ENCODE data around the gene ANXA11.
"Not testable (repeated sequence)": the region's sequence is repeated elsewhere in the genome, so short reads cannot be mapped to it uniquely, and the experiment has no call there.

ANXA11 gene

GRCh38 chr10:80144696-80145131, 60.6 kb downstream of the ANXA11 start:
- peak; percentile 13 to 18 for ATAC-seq

GRCh38 chr10:80144067-80144695, 61.2 kb downstream of the ANXA11 start:
- ATAC-seq: peak; percentile 56 to 60

GRCh38 chr10:80141696-80142460, 63.5 kb downstream of the ANXA11 start:
- no peak for ATAC-seq

- ATAC-seq: no peak
These were observed 65.1 kb downstream of the ANXA11 start for GRCh38 chr10:80140251-80140650.

- no peak for ATAC-seq
These were observed 66.1 kb downstream of the ANXA11 start for GRCh38 chr10:80139265-80139664.

- no peak for ATAC-seq
These were observed 67.4 kb downstream of the ANXA11 start for GRCh38 chr10:80137920-80138319.

GRCh38 chr10:80137031-80137862, 68.1 kb downstream of the ANXA11 start:
- no peak for ATAC-seq

- no peak for ATAC-seq
These were observed 69.2 kb downstream of the ANXA11 start for GRCh38 chr10:80136134-80136571.

- ATAC-seq: not testable (repeated sequence)
These were observed 71.7 kb downstream of the ANXA11 start for GRCh38 chr10:80133687-80134086.

GRCh38 chr10:80133206-80133605, 72.1 kb downstream of the ANXA11 start:
- ATAC-seq: no peak

- no peak for ATAC-seq
These were observed 72.8 kb downstream of the ANXA11 start, which contains the start of gene PLAC9 for GRCh38 chr10:80132299-80133139. Gene PLAC9 (plus strand): TSS chr10:80132730. CDS start chr10:80132763, 33 bp downstream.

GRCh38 chr10:80131499-80131901, 73.8 kb downstream of the ANXA11 start:
- ATAC-seq: no peak

GRCh38 chr10:80126876-80127275, 78.5 kb downstream of the ANXA11 start:
- ATAC-seq: no peak

- ATAC-seq: no peak
These were observed 82.6 kb downstream of the ANXA11 start for GRCh38 chr10:80122746-80123145.

- no peak for ATAC-seq
These were observed 83.1 kb downstream of the ANXA11 start for GRCh38 chr10:80122110-80122710.

- ATAC-seq: no peak
These were observed 86.7 kb downstream of the ANXA11 start for GRCh38 chr10:80118669-80119068.

GRCh38 chr10:80110986-80111385, 94.4 kb downstream of the ANXA11 start:
- ATAC-seq: no peak

- no peak for ATAC-seq
These were observed 96.6 kb downstream of the ANXA11 start for GRCh38 chr10:80108576-80109239.

- ATAC-seq: peak in 1 of 2 donors; percentile 43
These were observed 101.0 kb downstream of the ANXA11 start for GRCh38 chr10:80104066-80104926.

Measured in activated CD4-positive, CD25-positive, alpha-beta regulatory T cell treated with anti-CD3 and anti-CD28 coated beads, Interleukin-2, amount 50 U/mL, for 24 hours (primary cell).